Measurements from ENCODE around the gene SESN3.
"Not testable (repeated sequence)": the region's sequence is repeated elsewhere in the genome, so short reads cannot be mapped to it uniquely, and the experiment has no call there.

Gene SESN3, protein sequence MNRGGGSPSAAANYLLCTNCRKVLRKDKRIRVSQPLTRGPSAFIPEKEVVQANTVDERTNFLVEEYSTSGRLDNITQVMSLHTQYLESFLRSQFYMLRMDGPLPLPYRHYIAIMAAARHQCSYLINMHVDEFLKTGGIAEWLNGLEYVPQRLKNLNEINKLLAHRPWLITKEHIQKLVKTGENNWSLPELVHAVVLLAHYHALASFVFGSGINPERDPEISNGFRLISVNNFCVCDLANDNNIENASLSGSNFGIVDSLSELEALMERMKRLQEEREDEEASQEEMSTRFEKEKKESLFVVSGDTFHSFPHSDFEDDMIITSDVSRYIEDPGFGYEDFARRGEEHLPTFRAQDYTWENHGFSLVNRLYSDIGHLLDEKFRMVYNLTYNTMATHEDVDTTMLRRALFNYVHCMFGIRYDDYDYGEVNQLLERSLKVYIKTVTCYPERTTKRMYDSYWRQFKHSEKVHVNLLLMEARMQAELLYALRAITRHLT

DNA sequence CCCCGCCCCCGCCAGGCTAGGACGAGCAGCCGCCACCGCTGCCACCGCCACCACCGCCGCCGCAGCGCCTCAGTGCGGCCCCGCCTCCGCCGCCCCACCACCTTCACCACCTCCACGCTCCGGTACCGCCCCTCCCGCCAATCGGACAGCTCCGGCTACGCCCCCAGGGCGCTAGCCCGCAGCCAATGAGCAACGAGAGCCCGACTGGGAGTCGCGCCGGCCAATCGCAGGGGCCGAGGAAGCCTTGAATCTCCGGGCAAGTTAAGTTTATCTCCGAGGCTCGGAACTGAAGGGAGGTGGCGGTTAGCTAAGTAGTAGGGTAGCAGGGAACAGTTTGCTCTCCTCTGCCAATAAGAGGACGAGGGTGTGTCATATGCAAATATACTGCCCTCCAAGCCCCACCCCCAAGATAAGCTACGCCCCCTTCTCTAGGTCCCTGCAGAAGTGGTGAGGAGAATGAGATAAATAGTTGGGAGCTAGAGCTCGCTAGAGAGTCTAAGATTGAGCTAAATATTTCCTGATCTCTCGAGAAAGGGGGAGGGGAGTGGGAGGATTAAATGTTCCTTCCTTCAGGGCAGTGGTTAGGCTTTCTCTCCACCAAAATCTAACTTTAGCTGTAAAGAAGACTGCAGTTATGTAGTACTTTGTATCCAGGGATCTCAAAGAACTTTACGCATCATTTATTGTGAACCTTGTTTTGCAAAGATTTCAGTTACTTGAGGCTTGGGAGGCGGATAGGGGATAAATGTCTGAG, at the start of gene SESN3:
Gene SESN3, minus strand, starts transcription at position 76 of the 754 bp plus-strand sequence. CDS start 342 bp downstream, outside the sequence.
- peak; percentile 98 for DNase-seq

DNA sequence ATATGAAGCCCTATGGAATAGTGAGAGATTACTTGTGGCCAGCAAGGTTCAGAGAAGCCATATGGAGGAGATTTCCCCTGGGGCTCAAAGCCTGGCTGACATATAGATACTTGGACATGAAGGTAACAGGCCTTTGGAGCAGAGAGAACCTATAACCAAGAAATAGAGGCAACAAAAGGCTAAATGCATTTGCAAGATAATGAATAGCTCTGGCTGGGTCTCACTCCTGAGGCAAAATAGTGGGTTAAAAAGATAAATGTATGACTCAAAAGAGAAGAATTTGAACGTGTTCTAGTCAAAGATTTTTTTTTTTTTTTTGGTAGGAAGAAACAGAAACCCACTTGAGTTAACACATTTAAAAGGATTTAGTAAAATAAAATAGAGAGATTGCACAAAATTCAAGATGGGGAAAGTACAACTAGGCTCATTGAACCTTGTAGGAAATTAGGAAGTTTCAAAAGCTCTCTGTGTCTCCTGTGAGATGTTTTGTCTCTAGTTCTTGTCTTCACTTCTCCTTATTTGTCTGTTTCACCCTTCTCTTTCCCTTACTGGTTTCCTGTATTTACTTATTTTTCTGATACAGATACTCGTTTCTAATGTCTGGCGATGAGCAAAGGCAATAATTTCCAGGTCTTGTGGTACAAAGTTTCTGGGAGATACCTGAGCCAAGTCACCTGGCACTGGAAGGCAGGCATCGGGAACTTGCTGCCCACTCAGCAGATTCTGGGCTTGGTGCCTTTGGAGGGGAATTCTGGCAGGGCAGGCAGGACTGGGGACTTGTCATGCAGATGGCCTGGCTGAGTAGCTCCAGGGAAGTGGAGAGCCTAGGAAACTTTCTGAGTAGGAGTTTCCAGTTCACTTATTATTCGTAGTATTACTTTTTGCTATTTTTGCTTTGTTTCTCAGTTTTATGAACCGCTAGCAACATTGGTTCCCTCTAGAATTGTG, 49.2 kb upstream of the SESN3 start:
- no peak for DNase-seq

DNA sequence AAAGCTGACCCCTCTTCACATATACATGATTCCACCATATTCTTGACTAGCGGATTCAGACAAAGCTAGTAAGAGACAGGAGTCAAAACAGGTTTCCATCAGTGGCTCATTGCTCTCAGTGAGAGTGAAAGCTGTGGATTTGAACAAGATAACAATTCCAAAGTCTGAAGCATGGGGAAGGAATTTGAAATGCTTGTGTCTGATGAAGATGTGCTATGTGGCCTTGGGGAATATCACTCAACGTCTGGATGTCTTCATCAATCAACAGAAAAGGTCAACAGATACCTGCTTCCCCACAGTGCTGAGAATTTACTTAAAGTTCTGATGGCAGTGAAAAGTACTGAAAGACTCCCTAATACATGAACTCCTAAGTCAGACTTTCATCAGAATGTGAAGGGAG, 46.9 kb upstream of the SESN3 start:
- DNase-seq: no peak

DNA sequence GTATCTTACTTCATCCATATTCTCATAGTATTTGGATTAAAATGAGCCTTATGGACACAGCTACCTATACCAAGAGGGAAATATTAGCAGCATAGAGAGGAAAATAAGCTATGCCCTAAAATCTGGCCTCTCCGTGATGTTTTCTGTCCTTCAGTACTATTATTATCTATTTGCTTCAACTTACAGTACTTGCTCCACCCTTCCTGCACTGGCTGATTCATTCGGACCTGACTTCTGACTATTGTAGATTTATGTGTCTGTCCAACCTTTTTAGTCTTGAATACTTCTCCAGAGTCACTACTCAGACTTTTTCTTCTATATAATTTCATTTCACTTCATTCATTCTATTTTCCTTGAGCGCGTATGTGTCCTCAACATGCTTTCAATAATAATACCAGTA, 45.1 kb upstream of the SESN3 start:
- DNase-seq: no peak

DNA sequence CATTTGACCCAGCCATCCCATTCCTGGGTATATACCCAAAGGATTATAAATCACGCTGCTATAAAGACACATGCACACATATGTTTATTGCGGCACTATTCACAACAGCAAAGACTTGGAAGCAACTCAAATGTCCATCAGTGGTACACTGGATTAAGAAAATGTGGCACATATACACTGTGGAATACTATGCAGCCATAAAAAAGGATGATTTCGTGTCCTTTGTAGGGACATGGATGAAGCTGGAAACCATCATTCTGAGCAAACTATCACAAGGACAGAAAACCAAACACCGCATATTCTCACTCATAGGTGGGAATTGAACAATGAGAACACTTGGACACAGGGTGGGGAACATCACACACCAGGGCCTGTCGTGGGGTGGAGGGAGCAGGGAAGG, 42.6 kb upstream of the SESN3 start:
- DNase-seq: not testable (repeated sequence)

DNA sequence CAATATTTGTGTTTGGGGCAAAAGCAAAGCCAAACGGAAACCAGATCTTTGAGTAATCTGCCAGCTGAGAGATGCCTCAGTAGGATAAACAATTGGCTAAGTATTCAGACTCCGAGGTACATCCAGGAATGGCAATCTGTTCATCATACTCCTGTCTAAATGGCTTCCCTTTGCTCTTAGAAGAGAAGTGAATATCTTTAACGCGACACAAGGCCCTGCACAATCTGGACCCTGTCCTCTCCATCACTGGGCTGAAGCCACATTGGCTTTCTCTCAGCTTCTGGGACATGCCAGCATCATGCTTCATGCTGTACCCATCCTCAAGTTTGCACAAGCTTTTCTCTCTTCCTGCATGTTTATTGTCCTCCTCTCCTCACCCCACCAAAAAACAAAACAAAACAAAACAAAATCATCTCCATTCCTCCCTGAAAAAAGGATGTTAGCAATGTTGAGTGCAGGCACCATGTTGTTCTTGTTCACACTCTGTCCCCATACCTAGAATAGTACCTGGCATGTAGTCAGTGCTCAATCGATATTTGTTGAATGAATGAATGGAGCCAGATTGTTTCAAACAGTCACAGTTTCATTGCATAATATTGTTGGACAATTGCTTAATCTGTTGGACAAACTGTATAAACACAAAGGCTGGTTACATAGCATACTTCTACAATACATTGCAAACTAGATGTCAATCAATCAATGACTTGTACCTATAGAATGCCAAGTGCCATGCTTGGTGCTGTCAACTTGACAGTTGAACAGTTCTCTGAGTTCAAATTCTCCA, 38.2 kb upstream of the SESN3 start:
- no peak for DNase-seq

DNA sequence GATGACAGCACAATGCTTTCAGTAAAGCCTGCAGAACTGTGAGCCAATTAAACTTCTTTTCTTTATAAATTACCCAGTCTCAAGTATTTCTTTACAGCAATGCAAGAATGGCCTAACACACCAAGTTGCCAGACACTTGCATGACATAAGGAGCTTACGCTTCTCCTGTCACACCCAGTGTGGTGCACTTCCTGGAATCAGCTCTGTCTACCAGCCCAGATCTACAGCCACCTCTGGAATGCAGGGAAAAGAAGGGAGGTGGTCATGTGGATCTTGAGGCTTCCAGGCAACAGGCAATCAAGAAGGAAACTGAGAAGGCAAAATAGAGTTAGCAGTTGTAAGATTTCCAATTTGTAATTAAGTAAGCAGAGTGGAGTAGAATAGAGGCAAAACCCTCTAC, 37.4 kb upstream of the SESN3 start:
- DNase-seq: no peak

DNA sequence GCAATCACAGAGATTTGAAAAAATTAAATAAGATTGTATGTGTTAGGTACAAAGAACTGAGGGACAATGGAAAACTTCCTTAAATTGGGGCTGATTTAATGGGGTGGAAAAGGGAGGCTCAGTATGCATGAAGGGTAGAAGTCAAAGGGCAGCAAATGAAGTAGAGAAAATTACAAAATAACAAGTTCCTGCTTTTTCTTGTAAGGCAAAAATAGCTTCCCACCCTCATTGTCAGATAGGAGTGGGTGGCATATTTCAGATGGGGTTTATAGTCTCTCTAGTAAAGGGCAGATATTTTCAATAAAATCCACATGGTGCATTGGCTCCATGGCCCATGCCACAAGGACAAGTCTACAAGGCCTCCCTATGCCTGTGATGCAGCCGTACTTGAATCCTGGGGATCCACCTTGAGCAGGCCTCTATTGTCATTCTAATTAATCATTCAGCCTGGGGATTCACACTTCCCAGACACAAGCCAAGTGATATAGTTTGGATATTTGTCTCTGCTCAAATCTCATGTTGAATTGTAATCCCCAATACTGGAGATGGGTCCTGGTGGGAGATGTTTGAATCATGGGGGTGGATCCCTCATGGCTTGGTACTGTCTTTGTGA, 36.7 kb upstream of the SESN3 start:
- DNase-seq: no peak

DNA sequence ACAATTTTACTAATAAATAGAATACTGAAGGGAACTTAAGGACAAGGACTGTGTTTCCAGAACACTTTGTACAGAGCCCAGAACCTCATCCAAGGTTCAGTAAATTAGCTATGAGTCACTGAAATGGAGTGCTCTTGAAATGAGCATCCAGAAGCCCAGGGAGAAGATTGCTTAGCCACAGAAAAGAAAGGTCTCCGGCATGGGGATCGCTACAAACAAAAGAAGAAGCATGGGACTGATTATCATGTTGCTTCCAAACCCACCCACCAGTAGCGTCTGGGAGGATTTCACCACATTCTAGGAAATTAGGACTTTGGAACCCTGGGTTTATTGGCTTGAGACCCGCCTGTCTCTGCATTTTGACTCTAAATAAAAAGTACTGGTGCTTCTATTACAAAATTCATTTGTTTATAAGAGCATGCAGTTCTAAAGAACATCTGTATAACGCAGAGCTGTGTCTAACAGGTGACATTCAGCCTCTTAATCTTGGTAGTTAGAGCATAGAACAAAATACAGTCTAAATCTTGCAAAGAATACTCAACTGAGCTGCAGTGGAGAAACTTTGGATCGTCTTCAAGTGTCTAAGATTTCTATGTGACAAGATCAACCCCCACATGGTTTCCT, 35.9 kb upstream of the SESN3 start:
- no peak for DNase-seq

DNA sequence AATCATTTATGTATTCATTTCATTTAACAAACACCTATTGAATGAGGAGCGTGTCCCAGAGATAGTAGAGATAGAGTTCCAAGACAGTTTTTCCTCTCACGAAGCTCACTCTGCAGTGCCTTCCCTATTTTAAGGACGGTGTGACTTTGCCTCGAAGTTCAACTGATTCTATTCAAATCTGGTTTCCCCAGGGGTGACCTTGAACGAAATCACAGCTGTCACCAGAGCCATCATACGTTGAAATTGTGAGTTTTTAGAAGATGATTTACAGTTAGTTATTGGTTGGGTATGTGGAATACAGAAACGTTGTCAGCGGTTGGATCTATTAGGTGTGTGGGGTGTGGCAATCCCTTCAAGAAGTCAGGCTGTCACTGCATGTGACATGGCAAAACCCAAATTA, 33.9 kb upstream of the SESN3 start:
- no peak for DNase-seq

DNA sequence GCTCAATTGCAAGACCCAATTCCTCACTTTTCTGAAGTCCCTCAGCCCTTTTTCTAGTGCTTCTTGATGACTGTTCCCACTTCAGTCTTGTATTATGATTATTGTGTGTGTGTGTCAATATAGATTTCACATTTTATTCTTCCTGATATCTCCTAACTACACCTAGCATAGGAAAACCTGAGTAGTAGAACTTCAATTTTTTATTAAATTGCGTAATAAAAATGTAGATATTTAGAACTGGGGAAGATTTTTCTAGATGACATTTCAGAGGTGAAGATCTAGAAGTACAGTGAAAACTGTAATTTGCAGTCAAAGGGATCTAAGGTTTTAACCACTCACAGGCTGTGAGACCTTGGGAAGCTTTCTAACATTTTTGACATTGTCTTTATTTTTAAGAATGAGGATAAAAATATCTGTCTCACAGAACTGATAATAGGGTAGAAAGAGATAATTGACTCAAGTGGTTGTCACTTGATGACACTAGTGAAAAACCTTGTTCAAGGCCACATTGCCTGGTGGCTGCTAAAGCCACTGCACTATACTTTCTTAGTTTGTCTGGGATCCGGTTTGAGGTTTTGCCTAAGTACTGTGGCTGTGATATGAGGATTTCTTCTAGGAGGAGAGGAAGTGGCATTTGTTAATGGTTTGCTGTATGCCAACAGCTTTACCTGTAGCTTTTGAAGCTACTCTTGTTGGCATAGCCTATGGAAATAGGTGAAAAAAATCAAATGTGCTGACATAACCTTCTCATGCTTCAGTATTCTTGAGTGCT, 32.2 kb upstream of the SESN3 start:
- no peak for DNase-seq

DNA sequence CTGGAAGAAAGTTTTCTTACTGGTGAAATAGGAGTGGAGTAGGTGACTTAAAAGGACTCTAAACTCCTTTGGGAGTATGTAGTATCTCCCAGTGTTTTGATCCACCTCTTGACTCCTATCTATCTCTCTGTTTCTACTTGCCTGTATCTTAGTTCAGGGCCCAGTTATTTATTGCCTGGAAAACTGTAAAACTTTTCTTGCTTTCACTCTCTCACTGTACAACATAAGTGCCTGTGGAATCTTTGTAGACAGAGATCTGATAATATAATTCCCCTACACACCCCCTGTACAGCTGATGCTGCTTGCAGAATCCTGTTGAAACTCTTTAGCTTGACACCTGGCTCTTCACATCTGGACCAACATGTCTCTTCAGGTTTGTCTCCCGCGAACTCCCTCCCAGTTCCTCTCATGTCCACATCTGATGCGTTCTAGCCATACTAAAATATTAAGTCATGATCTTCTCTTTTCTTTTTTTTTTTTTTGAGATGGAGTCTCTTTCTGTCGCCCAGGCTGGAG, 26.5 kb upstream of the SESN3 start:
- no peak for DNase-seq

DNA sequence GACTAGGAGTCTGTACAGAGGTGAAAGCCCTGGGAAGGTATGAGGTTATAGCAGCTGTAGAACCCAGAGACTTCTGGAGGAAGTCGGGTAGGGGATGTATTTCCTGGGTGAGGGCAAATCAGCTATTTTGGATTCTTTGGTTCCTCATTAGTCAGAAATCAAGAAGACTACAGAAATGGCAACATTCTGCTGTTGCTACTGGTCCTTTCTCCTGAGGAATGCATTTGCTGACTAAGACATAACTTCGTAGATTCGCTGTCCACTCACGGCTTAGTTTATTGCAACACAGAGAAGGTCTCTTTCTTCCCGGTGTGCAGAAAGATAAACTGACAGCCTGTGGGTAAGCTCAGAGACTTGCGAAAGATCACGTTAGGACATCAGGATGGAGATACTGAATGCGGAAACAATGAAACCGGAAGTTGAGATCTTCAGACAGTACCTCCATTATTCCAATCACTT, 25.3 kb upstream of the SESN3 start:
- no peak for DNase-seq

DNA sequence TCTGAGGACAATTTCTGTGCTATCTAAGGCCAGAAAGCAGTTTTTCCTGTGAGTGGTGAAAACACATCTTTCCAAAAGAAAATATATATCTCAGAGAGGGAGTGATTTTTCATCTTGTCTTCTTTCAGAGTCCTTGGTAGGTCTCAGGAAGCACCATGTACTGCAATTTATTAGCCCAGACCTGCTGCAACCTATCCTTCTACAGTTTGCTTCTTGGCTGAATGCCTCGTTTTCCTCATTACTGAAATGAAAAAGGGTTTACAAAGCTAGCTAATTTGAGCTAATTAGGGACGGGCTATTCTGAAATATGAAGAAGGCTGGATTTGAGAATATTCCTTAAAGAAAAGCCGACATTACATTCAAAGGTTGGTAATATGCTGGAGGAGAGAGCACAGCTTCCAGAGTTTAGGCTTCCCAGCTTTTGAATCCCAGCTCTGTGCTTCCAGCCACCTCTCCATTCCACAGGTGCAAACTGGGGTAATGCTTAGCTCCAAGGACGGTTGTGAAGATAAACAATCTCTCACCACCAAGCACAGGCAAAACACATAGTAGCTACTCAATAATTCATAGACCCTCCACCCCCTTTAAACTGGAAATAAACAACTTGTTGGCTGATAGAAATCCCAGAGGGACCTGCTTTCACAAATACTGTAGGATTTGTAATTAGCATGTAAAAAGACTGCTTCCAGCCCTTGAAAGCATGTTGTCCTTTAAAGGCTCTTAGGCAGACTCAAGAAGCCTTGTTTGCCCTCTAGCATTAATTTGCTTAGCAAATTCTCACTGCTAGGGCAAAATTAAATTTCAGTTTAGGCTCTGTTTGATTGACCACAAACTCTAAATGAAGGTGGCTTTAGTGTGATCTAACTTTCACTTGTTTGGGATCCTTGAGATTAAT, 24.5 kb upstream of the SESN3 start:
- DNase-seq: no peak

DNA sequence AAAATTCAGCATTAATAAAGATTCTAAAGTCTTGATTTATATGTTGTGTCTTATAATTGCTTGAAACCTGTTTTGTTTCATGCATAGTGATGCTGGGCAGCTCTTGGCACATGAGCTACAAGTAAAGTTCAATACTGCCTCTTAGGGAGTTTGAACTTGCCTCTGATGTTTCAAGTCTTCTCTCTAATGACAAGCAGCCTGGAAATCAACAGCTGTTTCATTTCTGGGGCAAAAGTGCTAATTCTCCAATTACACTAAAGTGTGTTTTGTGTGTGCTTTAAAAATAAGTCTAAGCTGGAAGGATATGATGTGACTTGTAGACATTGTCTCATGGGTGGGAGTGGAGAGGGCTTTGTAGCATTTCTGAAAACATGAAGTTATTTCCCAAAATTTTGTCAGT, 23.7 kb upstream of the SESN3 start:
- DNase-seq: no peak

DNA sequence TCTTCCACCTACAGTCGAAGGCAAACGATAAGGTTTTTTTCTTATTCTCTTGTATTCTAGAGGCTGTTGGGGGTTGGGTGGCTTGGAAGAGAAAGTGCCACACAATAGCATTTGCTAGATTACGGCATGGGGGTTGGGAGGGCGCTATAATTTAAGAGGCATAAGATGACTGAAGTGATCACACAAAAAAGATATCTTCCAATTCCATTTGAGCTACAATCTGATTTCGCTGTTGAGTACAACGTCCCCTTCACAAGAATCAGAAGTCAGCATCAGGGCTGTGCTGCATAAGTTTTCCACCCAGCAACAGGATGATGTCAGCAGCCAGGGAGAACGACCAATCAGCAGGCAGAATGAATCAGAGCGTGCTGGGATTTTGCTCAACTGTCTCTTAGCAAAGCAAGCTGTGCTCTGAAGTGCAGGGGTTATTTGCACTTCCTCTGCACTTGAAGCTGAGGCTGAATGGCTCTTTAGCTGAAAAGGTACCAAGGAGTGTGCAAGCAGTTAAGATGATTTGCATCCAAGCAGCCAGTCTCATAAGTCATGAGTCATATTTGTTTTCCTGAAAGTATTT, 23.2 kb upstream of the SESN3 start:
- DNase-seq: peak; percentile 79

DNA sequence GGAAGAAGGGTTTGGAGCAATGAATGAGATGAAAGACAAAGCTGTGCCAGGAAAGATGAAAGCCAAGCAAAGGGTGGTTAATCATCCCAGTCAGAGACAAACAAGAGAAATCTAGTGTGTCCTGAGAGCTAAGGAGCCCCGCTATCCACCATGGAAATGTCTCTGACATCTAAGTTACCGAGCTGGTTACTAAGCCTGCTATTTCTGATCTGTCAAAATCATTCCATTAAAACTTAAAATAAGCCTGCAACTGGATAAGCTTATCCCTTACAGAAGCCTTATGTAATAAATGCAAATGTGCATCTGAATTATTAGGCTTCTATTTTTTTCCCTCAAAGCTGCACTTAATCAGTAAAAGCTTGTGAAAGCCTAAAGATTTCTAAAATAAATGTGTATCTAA, 22.1 kb upstream of the SESN3 start:
- no peak for DNase-seq

DNA sequence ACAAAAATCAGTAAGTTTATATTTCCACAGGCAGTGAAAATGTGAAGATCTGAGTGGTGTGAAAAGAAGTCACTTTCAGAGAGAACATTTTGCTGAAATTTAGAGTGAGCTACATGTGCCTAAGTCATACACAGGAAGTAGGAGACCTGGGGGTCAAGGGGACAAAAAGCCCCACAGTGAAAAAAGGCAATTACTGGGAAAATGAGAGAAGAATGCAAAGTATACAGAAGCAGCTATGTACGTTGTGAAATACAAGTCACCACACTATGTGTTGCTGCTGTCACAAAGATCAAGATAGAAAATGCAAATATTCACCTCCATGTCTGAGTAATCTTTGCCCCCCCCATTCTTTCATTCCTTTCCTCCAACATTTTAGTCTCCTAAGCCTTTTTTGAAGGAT, 21.6 kb upstream of the SESN3 start:
- no peak for DNase-seq

DNA sequence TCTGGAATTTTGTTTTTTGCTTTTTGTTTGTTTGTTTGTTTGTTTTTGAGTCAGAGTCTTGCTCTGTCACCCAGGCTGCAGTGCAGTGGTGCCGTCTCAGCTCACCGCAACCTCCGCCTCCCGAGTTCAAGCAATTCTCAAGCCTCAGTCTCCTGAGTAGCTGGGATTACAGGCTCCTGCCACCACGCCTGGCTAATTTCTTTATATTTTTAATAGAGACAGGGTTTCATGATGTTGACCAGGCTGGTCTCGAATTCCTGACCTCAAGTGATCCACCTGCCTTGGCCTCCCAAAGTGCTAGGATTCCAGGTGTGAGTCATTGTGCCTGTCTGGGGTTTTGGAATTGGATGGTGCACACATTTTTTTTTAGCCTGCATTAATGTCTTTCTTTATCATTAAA, 20.9 kb upstream of the SESN3 start:
- DNase-seq: not testable (repeated sequence)

Measured in stimulated activated CD4-positive, alpha-beta T cell treated with anti-CD3 and anti-CD28 coated beads, Interleukin-15, amount 100 ng/mL, for 24 hours (primary cell).